ENCODE results near the gene G3BP1.
"Not testable (repeated sequence)": the region's sequence is repeated elsewhere in the genome, so short reads cannot be mapped to it uniquely, and the experiment has no call there.

G3BP1 gene

GRCh38 chr5:151798674-151799073, 26.9 kb downstream of the G3BP1 start:
- DNase-seq (ENCODE audit: low read depth): no peak

- DNase-seq (ENCODE audit: low read depth): no peak
Observed at GRCh38 chr5:151799407-151799806, 27.7 kb downstream of the G3BP1 start.

- no peak for DNase-seq (ENCODE audit: low read depth)
Observed at GRCh38 chr5:151800532-151800931, 28.8 kb downstream of the G3BP1 start.

DNA sequence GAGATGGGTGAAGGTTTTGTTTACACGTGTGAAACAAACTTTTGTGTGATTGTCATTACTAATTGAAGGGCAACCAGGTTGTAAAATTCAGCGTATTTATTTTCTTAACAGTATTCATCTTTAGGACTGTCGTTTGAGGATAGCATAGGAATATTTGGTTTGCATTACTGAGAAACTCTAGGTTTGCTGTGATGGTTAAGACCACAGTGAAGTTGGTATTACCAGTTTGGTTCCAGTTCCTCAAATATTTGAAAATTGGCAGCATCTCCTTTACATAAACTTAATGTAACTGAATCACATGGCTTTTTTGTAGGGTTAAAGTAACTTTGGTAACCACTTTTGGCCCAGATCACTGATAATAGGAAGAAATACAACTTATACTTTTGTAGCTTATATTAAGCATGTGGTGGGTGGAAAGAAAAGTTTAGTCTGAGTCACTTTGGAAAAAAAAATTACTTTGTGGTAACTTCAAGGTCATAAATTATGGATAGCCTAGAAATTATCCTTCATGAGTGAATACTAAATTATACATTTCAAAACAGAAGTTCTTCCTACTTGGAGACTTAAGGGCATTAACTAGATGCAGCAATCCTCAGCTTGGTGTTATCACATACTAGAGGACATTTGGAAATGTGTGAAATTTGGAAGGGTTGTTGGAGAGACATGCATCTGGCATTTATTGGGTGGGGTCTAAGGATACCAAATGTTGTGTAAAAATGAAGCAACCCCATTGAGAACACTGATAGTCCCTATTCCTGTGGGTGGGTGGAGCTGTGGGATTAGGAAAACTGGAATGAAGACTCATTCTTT, 33.9 kb downstream of the G3BP1 start:
- no peak for DNase-seq (ENCODE audit: low read depth)

- no peak for DNase-seq (ENCODE audit: low read depth)
Observed at GRCh38 chr5:151808451-151809169, 36.9 kb downstream of the G3BP1 start.

DNA sequence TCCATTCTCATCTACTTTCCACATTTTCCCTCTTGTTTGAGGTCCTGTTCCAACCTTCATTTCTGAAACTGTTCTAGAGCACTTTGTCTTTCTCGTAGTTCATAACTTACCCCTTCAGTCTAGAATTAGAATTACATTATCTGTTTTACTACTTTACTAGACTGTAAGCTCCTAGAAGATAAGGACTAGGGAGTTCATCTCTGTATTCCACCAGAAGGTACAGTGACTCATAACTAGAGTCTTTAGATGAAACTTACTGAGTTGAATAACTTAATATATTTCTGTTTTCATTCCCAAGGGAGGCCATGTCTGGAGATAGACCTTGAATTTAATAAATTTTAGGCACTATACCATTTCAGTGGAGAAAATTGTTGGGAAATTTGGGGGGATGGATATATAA, 38.7 kb downstream of the G3BP1 start:
- DNase-seq (ENCODE audit: low read depth): no peak

DNA sequence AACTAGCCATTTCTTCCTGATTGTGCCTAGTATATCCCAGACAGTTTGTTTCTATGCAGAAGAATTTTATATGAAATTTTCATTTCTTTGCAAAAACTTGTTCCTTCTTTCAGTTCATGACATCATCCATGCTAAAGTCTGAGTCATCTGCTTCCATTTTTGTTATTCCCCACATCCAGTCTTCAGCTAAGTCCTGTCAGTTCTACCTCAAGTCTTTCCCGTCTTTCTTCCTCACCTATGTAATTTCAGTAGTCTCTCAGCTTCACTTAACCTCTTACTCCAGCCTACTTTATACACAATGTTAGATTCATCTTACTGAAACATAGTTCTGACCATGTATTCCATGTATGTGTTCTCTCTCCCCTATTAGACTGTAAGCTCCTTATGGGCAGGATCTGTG, 39.1 kb downstream of the G3BP1 start:
- DNase-seq (ENCODE audit: low read depth): no peak

- no peak for DNase-seq (ENCODE audit: low read depth)
Observed at GRCh38 chr5:151811593-151812321, 40.0 kb downstream of the G3BP1 start.

DNA sequence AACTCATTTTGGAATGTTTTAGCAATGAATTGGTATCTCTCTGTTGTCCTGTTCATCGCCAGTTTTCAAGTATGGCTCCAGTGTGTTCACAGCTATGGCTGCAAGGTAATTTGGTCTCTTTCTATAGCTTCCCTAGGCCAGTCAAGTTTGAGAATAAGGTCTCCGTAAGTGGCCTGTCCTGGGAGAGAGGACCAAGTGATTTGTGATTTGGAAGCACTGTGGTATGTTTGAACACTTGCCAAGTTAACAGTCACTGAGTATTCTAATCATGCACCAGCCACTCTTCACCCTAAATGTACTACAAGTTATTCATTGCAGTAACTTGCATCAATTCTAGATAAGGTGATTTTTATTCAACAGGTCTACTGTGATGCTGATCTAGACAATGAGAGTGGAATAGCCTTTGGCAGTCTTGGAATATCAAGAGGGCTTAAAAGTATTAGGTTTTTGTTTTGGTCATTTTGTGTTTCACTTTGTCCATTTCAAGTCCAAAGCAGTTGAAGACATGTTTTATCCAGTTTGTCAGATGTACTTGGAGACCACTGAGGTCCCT, 41.1 kb downstream of the G3BP1 start:
- DNase-seq (ENCODE audit: low read depth): no peak

GRCh38 chr5:151815051-151815450, 43.3 kb downstream of the G3BP1 start:
- no peak for DNase-seq (ENCODE audit: low read depth)

- DNase-seq (ENCODE audit: low read depth): no peak
Observed at GRCh38 chr5:151819830-151820229, 48.1 kb downstream of the G3BP1 start.

DNA sequence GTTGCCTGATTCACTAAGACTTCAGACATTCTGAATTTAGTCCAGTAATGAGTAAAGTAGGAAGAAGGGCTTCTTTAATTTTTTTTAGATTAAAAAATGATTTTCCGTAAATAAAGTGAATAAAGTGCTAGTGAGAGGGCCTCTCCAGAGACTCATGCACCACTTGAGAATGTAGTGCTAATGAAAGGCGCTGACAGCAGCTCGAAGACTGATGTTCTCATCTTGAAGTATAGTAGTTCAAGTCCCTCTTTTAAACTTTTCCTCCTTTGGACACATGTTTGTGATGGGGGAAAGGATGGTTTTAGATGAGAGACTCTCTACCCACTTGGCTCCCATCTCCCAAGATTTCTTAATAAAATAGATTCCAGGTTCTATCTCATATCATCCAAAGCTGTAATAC, 48.5 kb downstream of the G3BP1 start:
- no peak for DNase-seq (ENCODE audit: low read depth)

DNA sequence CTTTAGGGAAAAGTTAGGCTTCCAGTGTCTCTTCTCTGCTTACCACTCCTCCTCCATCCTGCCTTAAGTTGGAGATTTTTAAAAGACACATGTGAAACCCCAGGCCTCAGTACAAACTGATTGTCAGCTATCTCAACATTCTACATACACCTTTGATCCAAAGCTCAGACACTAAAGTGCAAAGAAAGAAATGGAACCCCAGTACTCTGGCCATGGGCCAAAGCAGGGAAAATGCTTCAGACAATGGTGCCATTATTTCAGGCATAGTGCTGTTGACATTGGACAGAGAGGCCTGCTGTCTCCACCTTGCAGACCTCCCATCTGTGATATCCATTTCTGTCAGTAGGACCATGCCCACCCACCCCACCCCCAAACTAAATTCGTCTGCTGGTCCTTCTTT, 49.1 kb downstream of the G3BP1 start:
- DNase-seq (ENCODE audit: low read depth): no peak

DNA sequence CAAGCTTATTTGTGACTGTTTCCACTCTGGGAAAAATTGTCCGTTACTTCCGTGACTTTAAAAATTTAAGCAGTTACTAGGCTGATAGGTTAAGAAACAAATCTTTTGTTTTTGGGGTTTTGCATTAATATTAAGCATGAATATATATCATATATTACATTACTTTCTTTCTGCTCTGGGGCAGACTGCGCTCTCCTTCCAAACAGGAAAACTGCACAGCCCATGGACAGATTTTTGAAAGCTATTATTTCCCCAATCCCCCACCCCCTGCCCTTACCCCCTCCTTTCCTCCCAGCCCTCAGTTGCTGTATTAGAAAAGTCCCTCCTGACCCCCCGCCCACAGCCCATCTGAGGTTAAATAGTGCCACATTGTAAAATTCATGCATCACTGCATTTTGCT, 50.4 kb downstream of the G3BP1 start:
- DNase-seq (ENCODE audit: low read depth): no peak

DNA sequence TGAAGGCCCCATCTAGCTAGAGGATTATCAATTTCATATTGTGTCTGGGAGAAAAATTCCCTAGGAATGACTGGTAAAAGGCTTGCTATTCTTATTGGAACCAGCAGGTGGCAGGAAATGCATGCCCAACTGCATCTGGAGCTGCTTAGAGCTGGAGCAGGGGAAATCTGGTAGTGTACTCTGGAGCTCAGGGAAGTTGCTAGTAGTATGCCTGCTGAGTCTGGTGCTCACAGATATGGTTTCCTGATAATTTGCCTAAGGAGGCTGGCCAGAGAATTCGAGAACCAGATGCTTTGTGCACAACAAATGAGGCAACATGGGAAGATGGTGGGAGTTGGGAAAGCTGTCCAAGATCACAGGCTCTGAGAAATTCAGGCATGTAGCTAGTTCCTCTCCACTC, 53.7 kb downstream of the G3BP1 start:
- DNase-seq (ENCODE audit: low read depth): no peak

- no peak for DNase-seq (ENCODE audit: low read depth)
Observed at GRCh38 chr5:151829370-151829769, 57.6 kb downstream of the G3BP1 start.

DNA sequence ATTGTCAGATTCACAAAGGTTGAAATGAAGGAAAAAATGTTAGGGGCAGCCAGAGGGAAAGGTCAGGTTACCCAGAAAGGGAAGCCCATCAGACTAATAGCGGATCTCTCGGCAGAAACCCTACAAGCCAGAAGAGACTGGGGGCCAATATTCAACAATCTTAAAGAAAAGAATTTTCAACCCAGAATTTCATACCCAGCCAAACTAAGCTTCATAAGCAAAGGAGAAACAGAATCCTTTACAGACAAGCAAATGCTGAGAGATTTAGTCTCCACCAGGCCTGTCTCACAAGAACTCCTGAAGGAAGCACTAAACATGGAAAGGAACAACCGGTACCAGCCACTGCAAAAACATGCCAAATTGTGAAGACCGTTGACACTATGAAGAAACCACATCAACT, 61.1 kb downstream of the G3BP1 start:
- DNase-seq (ENCODE audit: low read depth): not testable (repeated sequence)

- no peak for DNase-seq (ENCODE audit: low read depth)
Observed at GRCh38 chr5:151846765-151847164, 75.0 kb downstream of the G3BP1 start.

GRCh38 chr5:151847871-151848270, 76.1 kb downstream of the G3BP1 start:
- no peak for DNase-seq (ENCODE audit: low read depth)

DNA sequence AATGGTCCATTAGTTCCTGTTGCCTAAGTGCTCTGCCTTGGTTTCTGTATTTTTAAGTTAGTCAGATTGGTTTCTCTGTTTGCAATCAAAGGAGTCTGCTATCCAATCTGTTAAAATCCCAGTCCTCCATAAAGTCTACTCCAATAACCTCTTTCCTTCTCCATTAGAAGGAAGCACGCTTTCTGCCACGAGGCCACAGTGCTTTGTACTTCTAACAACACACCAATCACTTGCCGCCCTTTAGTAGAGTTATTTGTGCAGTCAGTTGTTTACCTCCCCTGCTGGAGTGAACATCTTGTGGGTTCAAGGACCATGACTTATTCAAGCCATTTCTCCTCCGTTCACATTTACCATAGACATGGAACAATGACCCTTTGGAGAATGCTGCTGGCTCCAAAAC, 83.9 kb downstream of the G3BP1 start:
- no peak for DNase-seq (ENCODE audit: low read depth)

GRCh38 chr5:151856861-151857260, 85.1 kb downstream of the G3BP1 start:
- DNase-seq (ENCODE audit: low read depth): no peak

- not testable (repeated sequence) for DNase-seq (ENCODE audit: low read depth)
Observed at GRCh38 chr5:151860867-151861266, 89.1 kb downstream of the G3BP1 start.

Data from activated T-helper 9 cell treated with anti-CD3 and anti-CD28 coated beads, Interleukin-2, amount 50 U/mL, for 16 hours (primary cell).